H9 (cell line): ENCODE data around the gene RNF31. TPM values are rescaled to one million over a fixed set of nuclear protein-coding genes. Genes with fewer than 3 reads are reported as not detected.

ENCODE experiments used
- DNase-seq: peaks from one replicate; pipeline ENCODE4 v3.0.0-alpha.2; 2017
- H2AFZ ChIP-seq: one replicate; pipeline ENCODE4 v1.6.1; 2013; ENCODE audit warnings: mild to moderate bottlenecking, low read length, control low read depth, moderate library complexity
- H2AK5ac ChIP-seq: 2 replicates; pipeline ENCODE4 v1.6.1; 2013; ENCODE audit warnings: low read length, control low read depth, mixed read lengths; ENCODE audit not compliant: insufficient read length
- H2BK120ac ChIP-seq: one replicate; pipeline ENCODE4 v1.6.1; 2013; ENCODE audit warnings: low read depth, mild to moderate bottlenecking, low read length, control low read depth, inconsistent platforms; ENCODE audit not compliant: poor library complexity, severe bottlenecking
- H2BK12ac ChIP-seq: 2 replicates; pipeline ENCODE4 v1.6.1; 2013; ENCODE audit warnings: low read length, control low read depth, mixed read lengths, low read depth; ENCODE audit not compliant: insufficient read length
- H2BK15ac ChIP-seq: 2 replicates; pipeline ENCODE4 v1.6.1; 2013; ENCODE audit warnings: low read depth, low read length, control low read depth
- H2BK20ac ChIP-seq: one replicate; pipeline ENCODE4 v1.6.1; 2013; ENCODE audit warnings: low read depth, mild to moderate bottlenecking, low read length, control low read depth, inconsistent platforms; ENCODE audit not compliant: poor library complexity, severe bottlenecking
- H2BK5ac ChIP-seq: 2 replicates; pipeline ENCODE4 v1.6.1; 2013; ENCODE audit warnings: low read length, control low read depth, mixed read lengths; ENCODE audit not compliant: insufficient read length
- H3K14ac ChIP-seq: 2 replicates; pipeline ENCODE4 v1.6.1; 2013; ENCODE audit warnings: low read length, control low read depth; ENCODE audit not compliant: insufficient read depth
- H3K18ac ChIP-seq: 2 replicates; pipeline ENCODE4 v1.6.1; 2013; ENCODE audit warnings: low read depth, mild to moderate bottlenecking, mixed read lengths, low read length, control low read depth; ENCODE audit not compliant: insufficient read length
- H3K23ac ChIP-seq: 2 replicates; pipeline ENCODE4 v1.6.1; 2013; ENCODE audit warnings: low read length, control low read depth, mixed read lengths, low read depth; ENCODE audit not compliant: insufficient read length
- H3K23me2 ChIP-seq: 2 replicates; pipeline ENCODE4 v1.6.1; 2013; ENCODE audit warnings: low read depth, mild to moderate bottlenecking, mixed read lengths, low read length, control low read depth; ENCODE audit not compliant: insufficient read length, poor library complexity, severe bottlenecking
- H3K27ac ChIP-seq: 2 replicates; pipeline ENCODE4 v1.5.1; 2013; ENCODE audit warnings: low read length, control low read depth, mixed read lengths, low read depth; ENCODE audit not compliant: insufficient read length
- H3K27me3 ChIP-seq: 2 replicates; pipeline ENCODE4 v1.6.1; 2013; ENCODE audit warnings: low read length, control low read depth, inconsistent platforms; ENCODE audit not compliant: insufficient read depth
- H3K4ac ChIP-seq: 2 replicates; pipeline ENCODE4 v1.6.1; 2013; ENCODE audit warnings: low read depth, mild to moderate bottlenecking, control low read depth, inconsistent platforms, low read length, moderate library complexity
- H3K4me1 ChIP-seq: 2 replicates; pipeline ENCODE4 v1.6.1; 2013; ENCODE audit warnings: low read length, control low read depth, inconsistent platforms; ENCODE audit not compliant: insufficient read depth
- H3K4me2 ChIP-seq: 2 replicates; pipeline ENCODE4 v1.6.1; 2013; ENCODE audit warnings: low read length, control low read depth, mixed read lengths; ENCODE audit not compliant: insufficient read length, insufficient read depth
- H3K56ac ChIP-seq: 2 replicates; pipeline ENCODE4 v1.6.1; 2013; ENCODE audit warnings: low read depth, mild to moderate bottlenecking, mixed read lengths, low read length, control low read depth; ENCODE audit not compliant: insufficient read length
- H3K79me1 ChIP-seq: 2 replicates; pipeline ENCODE4 v1.6.1; 2013; ENCODE audit warnings: low read depth, mild to moderate bottlenecking, moderate library complexity, low read length, control low read depth, inconsistent platforms; ENCODE audit not compliant: insufficient read depth, poor library complexity, severe bottlenecking
- H3K79me2 ChIP-seq: 2 replicates; pipeline ENCODE4 v1.6.1; 2013; ENCODE audit warnings: low read length, control low read depth, inconsistent platforms; ENCODE audit not compliant: insufficient read depth
- H3K9ac ChIP-seq: 2 replicates; pipeline ENCODE4 v1.6.1; 2013; ENCODE audit warnings: low read length, control low read depth, mixed read lengths; ENCODE audit not compliant: insufficient read length; ENCODE audit errors: extremely low read depth
- H3K9me3 ChIP-seq: one replicate; pipeline ENCODE4 v1.6.1; 2013; ENCODE audit warnings: low read depth, low read length, inconsistent platforms; ENCODE audit not compliant: control insufficient read depth
- H3T11ph ChIP-seq: one replicate; pipeline ENCODE4 v1.6.1; 2013; ENCODE audit warnings: mild to moderate bottlenecking, low read length, control low read depth, inconsistent platforms
- H4K20me1 ChIP-seq: one replicate; pipeline ENCODE4 v1.6.1; 2013; ENCODE audit not compliant: control insufficient read depth, insufficient read length, insufficient read depth
- H4K5ac ChIP-seq: 2 replicates; pipeline ENCODE4 v1.6.1; 2013; ENCODE audit warnings: low read depth, mild to moderate bottlenecking, mixed read lengths, low read length, control low read depth; ENCODE audit not compliant: insufficient read length
- H4K8ac ChIP-seq: replicated peaks from 2 replicates; pipeline ENCODE4 v1.6.1; 2013; ENCODE audit warnings: low read length, control low read depth, mixed read lengths, low read depth; ENCODE audit not compliant: insufficient read length
- H4K91ac ChIP-seq: 2 replicates; pipeline ENCODE4 v1.6.1; 2013; ENCODE audit warnings: low read depth, mild to moderate bottlenecking, moderate library complexity, mixed read lengths, low read length, control low read depth; ENCODE audit not compliant: insufficient read length
- H3K27ac Mint-ChIP-seq, 3 experiments: 2 replicates in 2 of 3; 3 replicates in 1 of 3; pipeline ENCODE4 v1.8.0; 2020 to 2021; ENCODE audit warnings: mixed read lengths in 3 of 3, mild to moderate bottlenecking in 1 of 3, moderate library complexity in 1 of 3
- H3K27me3 Mint-ChIP-seq: 2 replicates; pipeline ENCODE4 v1.8.0; 2021; ENCODE audit warnings: low read depth, mild to moderate bottlenecking, moderate library complexity, mixed read lengths
- H3K36me3 Mint-ChIP-seq, 3 experiments: 2 replicates in 2 of 3; 3 replicates in 1 of 3; pipeline ENCODE4 v1.8.0; 2020 to 2021; ENCODE audit warnings: low read depth in 3 of 3, mixed read lengths in 3 of 3; ENCODE audit not compliant: insufficient read depth in 1 of 3
- H3K4me1 Mint-ChIP-seq, 2 experiments: 2 replicates each; pipeline ENCODE4 v1.8.0; 2020; ENCODE audit warnings: mixed read lengths in 2 of 2
- H3K4me3 Mint-ChIP-seq, 2 experiments: 2 replicates in 1 of 2; 3 replicates in 1 of 2; pipeline ENCODE4 v1.8.0; 2020 to 2021; ENCODE audit warnings: mild to moderate bottlenecking in 2 of 2, mixed read lengths in 2 of 2, moderate library complexity in 1 of 2
- H3K9me3 Mint-ChIP-seq, 2 experiments: 2 replicates in 1 of 2; 3 replicates in 1 of 2; pipeline ENCODE4 v1.8.0; 2020; ENCODE audit warnings: mild to moderate bottlenecking in 2 of 2, mixed read lengths in 2 of 2, moderate library complexity in 1 of 2
- CTCF ChIP-seq: fragments of 200-600 bp; sonication (generic); conservative IDR thresholded peaks from 3 replicates; pipeline ENCODE4 v1.8.0; 2021; ENCODE audit warnings: antibody characterized with exemption, mild to moderate bottlenecking
- WGBS: extraction: QIAGEN DNeasy Blood & Tissue Kit; methylation state at CpG from one replicate; pipeline ENCODE4 v1.1.7; 2013; ENCODE audit warnings: missing lambda C conversion rate, low lambda C conversion rate, mixed read lengths; ENCODE audit not compliant: insufficient read length; ENCODE audit errors: extremely low coverage; 5-methylcytosine and 5-hydroxymethylcytosine counted together
- total RNA-seq: library from RNA; stranded (reverse); gene quantifications from 2 replicates; pipeline ENCODE4 v1.2.1, GENCODE V29; 2021

RNF31 gene
- total RNA-seq, 1 experiment from 2014 or later, result 87.3 TPM

GRCh38 chr14:24131549-24131966 is 15.7 kb upstream of the RNF31 start:
- no peak overlapping the region for H4K91ac ChIP-seq
- TF ChIP-seq CTCF, result no peak

More at GRCh38 chr14:24131549-24131966, 15.7 kb upstream of the RNF31 start:
- Histone ChIP-seq H3K79me2 (no peaks in the 10 kb centered on the region), H3K23me2 (peaks cover 6% of the 10 kb centered on the region), H3T11ph (no peak overlapping the region), H3K27ac (no peak overlapping the region), H3K14ac (no peak overlapping the region), H2BK20ac (no peak overlapping the region), H3K9me3 (no peaks in the 10 kb centered on the region), H3K18ac (no peak overlapping the region), H4K5ac (no peak overlapping the region), H3K79me1 (no peaks in the 10 kb centered on the region), H2AFZ (no peak overlapping the region), H2BK120ac (no peak overlapping the region), H2BK5ac (no peak overlapping the region), H2AK5ac (no peak overlapping the region), H3K27me3 (no peaks in the 10 kb centered on the region), H3K4ac (no peak overlapping the region), H3K23ac (no peak overlapping the region), H3K4me1 (no peaks in the 10 kb centered on the region), H2BK12ac (no peak overlapping the region), H2BK15ac (no peak overlapping the region), H4K20me1 (no peaks in the 10 kb centered on the region), H3K56ac (no peak overlapping the region), H4K8ac (no peak overlapping the region), H3K9ac (no peak overlapping the region), H3K4me2 (no peak overlapping the region)
- H3K4me1 Mint-ChIP-seq, result peaks cover 8 to 10% of the 10 kb centered on the region in 2 experiments
- DNase-seq, result no peak
- H3K27me3 Mint-ChIP-seq, result no peaks in the 10 kb centered on the region
- H3K27ac Mint-ChIP-seq, result peak overlapping the region in 1 of 3 experiments; percentile 50; a peak in 2 of 7 replicates
- H3K36me3 Mint-ChIP-seq, result no peaks in the 10 kb centered on the region; a peak in 1 of 7 replicates
- H3K4me3 Mint-ChIP-seq, result no peak overlapping the region
- H3K9me3 Mint-ChIP-seq, result 0 out of 5 replicates have a peak, but pooled peaks cover 0 to 2% of the 10 kb centered on the region in 2 experiments
- WGBS, result no CpG with 5 or more reads among the region's 15 CpGs
